Measurements from ENCODE around the gene ASTL. TPM values are rescaled to one million over a fixed set of nuclear protein-coding genes. Genes with fewer than 3 reads are reported as not detected.

The ASTL gene
- polyA plus RNA-seq, 3 donors = 0.71 TPM; not detected in 2

GRCh38 chr2:96082211-96083063 lies 55.9 kb downstream of the ASTL start:
- H3K27me3 ChIP-seq (ENCODE audit: control insufficient read depth in 2 of 2, insufficient read depth in 2 of 2, low read length in 2 of 2) = no peaks in the 10 kb centered on the region
- no peak overlapping the region for H3K4me2 ChIP-seq (replicated peaks; ENCODE audit: extremely low read depth, low read length, poor library complexity, severe bottlenecking)
- Mint-ChIP-seq H3K4me1 (peaks cover 12% of the 10 kb centered on the region), H3K36me3 (no peaks in the 10 kb centered on the region), H3K9me3 (peaks cover 0 to 4% (median 2%) of the 10 kb centered on the region in 7 donors), H3K27ac (peak overlapping the region in 1 of 7 donors; percentile 57), H3K4me3 (no peak overlapping the region), H3K27me3 (ENCODE audit: low read depth in 3 of 3) (peaks cover 3 to 8% (median 7%) of the 10 kb centered on the region in 3 donors)
- no peak overlapping the region for H2AFZ ChIP-seq (ENCODE audit: insufficient read depth, low read depth, low read length, poor library complexity, severe bottlenecking)
- intact Hi-C loops (cut with micrococcal nuclease) = no loop called here
- no peaks in the 10 kb centered on the region for H3K36me3 ChIP-seq (replicated peaks in 1 of 2; ENCODE audit: control insufficient read depth in 1 of 2, insufficient read depth in 2 of 2, low read length in 2 of 2)
- WGBS (ENCODE audit: insufficient coverage) = 97% methylated on average over 12 of the region's 14 CpGs
- TF ChIP-seq, protein P1, sequence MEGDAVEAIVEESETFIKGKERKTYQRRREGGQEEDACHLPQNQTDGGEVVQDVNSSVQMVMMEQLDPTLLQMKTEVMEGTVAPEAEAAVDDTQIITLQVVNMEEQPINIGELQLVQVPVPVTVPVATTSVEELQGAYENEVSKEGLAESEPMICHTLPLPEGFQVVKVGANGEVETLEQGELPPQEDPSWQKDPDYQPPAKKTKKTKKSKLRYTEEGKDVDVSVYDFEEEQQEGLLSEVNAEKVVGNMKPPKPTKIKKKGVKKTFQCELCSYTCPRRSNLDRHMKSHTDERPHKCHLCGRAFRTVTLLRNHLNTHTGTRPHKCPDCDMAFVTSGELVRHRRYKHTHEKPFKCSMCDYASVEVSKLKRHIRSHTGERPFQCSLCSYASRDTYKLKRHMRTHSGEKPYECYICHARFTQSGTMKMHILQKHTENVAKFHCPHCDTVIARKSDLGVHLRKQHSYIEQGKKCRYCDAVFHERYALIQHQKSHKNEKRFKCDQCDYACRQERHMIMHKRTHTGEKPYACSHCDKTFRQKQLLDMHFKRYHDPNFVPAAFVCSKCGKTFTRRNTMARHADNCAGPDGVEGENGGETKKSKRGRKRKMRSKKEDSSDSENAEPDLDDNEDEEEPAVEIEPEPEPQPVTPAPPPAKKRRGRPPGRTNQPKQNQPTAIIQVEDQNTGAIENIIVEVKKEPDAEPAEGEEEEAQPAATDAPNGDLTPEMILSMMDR (IDR thresholded peaks at IDR 0.05) = no peak
- H3K9ac ChIP-seq (ENCODE audit: insufficient read depth, low read length, poor library complexity, severe bottlenecking) = no peak overlapping the region
- H3K9me3 ChIP-seq (replicated peaks in 1 of 2; ENCODE audit: control insufficient read depth in 1 of 2, insufficient read depth in 1 of 2, low read length in 2 of 2) = no peaks in the 10 kb centered on the region
- H3K4me3 ChIP-seq (replicated peaks in 1 of 3; ENCODE audit: low read depth in 2 of 3, low read length in 3 of 3) = no peak overlapping the region
- H4K20me1 ChIP-seq (ENCODE audit: insufficient read depth, low read length) = no peaks in the 10 kb centered on the region
- no peak overlapping the region for H3K27ac ChIP-seq (ENCODE audit: low read depth in 1 of 2, low read length in 2 of 2)
- peak in 1 of 3 donors; percentile 10 for DNase-seq
- H3K79me2 ChIP-seq (ENCODE audit: insufficient read depth, low read length) = no peaks in the 10 kb centered on the region
- H3K4me1 ChIP-seq (ENCODE audit: control insufficient read depth in 1 of 2, insufficient read depth in 2 of 2, low read length in 2 of 2) = peaks cover 0 to 3% of the 10 kb centered on the region in 2 donors

DNA sequence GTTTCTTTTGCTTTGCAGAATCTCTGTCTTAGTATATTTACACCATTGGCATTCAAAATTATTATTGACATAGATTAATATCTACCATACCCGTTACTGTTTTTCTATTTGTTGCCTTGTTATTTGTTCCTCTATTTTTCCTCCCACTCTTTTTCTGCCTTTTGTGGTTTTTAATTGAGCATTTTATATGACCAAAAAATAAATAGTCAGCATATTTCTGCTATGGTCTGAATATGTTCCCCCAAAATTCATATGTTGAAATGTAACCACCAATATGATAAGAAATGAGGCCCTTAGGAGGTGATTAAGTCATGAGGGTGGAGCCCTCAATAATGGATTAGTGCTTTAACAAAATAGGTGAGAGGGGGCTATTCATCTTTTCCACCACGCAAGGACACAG lies 57.3 kb downstream of the ASTL start:
- Mint-ChIP-seq H3K27me3 (ENCODE audit: low read depth in 3 of 3) (peaks cover 3 to 10% (median 4%) of the 10 kb centered on the region in 3 donors), H3K27ac (no peak overlapping the region), H3K4me1 (peaks cover 12% of the 10 kb centered on the region), H3K36me3 (no peaks in the 10 kb centered on the region), H3K9me3 (peaks cover 0 to 11% (median 6%) of the 10 kb centered on the region in 7 donors), H3K4me3 (no peak overlapping the region)
- Histone ChIP-seq H3K36me3 (replicated peaks in 1 of 2; ENCODE audit: control insufficient read depth in 1 of 2, insufficient read depth in 2 of 2, low read length in 2 of 2) (no peaks in the 10 kb centered on the region), H4K20me1 (ENCODE audit: insufficient read depth, low read length) (no peaks in the 10 kb centered on the region), H2AFZ (ENCODE audit: insufficient read depth, low read depth, low read length, poor library complexity, severe bottlenecking) (no peak overlapping the region), H3K9me3 (replicated peaks in 1 of 2; ENCODE audit: control insufficient read depth in 1 of 2, insufficient read depth in 1 of 2, low read length in 2 of 2) (no peaks in the 10 kb centered on the region), H3K27ac (ENCODE audit: low read depth in 1 of 2, low read length in 2 of 2) (no peak overlapping the region), H3K4me3 (replicated peaks in 1 of 3; ENCODE audit: low read depth in 2 of 3, low read length in 3 of 3) (no peak overlapping the region), H3K4me2 (replicated peaks; ENCODE audit: extremely low read depth, low read length, poor library complexity, severe bottlenecking) (no peak overlapping the region), H3K27me3 (ENCODE audit: control insufficient read depth in 2 of 2, insufficient read depth in 2 of 2, low read length in 2 of 2) (no peaks in the 10 kb centered on the region), H3K79me2 (ENCODE audit: insufficient read depth, low read length) (no peaks in the 10 kb centered on the region), H3K9ac (ENCODE audit: insufficient read depth, low read length, poor library complexity, severe bottlenecking) (no peak overlapping the region), H3K4me1 (ENCODE audit: control insufficient read depth in 1 of 2, insufficient read depth in 2 of 2, low read length in 2 of 2) (peaks cover 0 to 3% of the 10 kb centered on the region in 2 donors)
- TF ChIP-seq, protein P1 (IDR thresholded peaks at IDR 0.05) = no peak
- intact Hi-C loops (cut with micrococcal nuclease) = no loop called here
- no peak for DNase-seq
- no CpG with 5 or more reads among the region's 2 CpGs for WGBS (ENCODE audit: insufficient coverage)
